Mesenchymal stem cell (in vitro differentiated cells and primary cell): ENCODE results near the gene STIMATE.

Source experiments
- DNase-seq: peaks from one replicate; pipeline ENCODE4 v3.0.0-alpha.2; 2013
- H2AFZ ChIP-seq: one replicate; pipeline ENCODE4 v1.6.1; 2013; ENCODE audit warnings: low read depth, mild to moderate bottlenecking, control low read depth, inconsistent platforms, low read length, moderate library complexity
- H2AK5ac ChIP-seq: 2 replicates; pipeline ENCODE4 v1.6.1; 2013; ENCODE audit warnings: low read length, moderate library complexity, mild to moderate bottlenecking, inconsistent platforms; ENCODE audit not compliant: severe bottlenecking
- H2BK120ac ChIP-seq: one replicate; pipeline ENCODE4 v1.6.1; 2013; ENCODE audit warnings: low read depth, mild to moderate bottlenecking, inconsistent platforms, low read length, moderate library complexity
- H2BK12ac ChIP-seq, 2 experiments: one replicate each; pipeline ENCODE4 v1.6.1; 2013; ENCODE audit warnings: inconsistent platforms in 2 of 2, low read length in 2 of 2, mild to moderate bottlenecking in 2 of 2, moderate library complexity in 2 of 2, control low read depth in 1 of 2
- H2BK15ac ChIP-seq: one replicate; pipeline ENCODE4 v1.6.1; 2013; ENCODE audit warnings: mild to moderate bottlenecking, low read depth, inconsistent platforms; ENCODE audit not compliant: poor library complexity, severe bottlenecking
- H2BK5ac ChIP-seq: 2 replicates; pipeline ENCODE4 v1.6.1; 2013; ENCODE audit warnings: low read depth, mild to moderate bottlenecking, low read length, control low read depth, inconsistent platforms; ENCODE audit not compliant: poor library complexity, severe bottlenecking
- H3K14ac ChIP-seq, 2 experiments: one replicate each; pipeline ENCODE4 v1.6.1; 2013; ENCODE audit warnings: inconsistent platforms in 2 of 2, low read length in 2 of 2, control low read depth in 1 of 2, mild to moderate bottlenecking in 1 of 2, moderate library complexity in 1 of 2
- H3K18ac ChIP-seq, 2 experiments: one replicate each; pipeline ENCODE4 v1.6.1; 2013; ENCODE audit warnings: inconsistent platforms in 2 of 2, low read length in 2 of 2, control low read depth in 1 of 2, low read depth in 1 of 2, mild to moderate bottlenecking in 1 of 2
- H3K23ac ChIP-seq, 2 experiments: one replicate each; pipeline ENCODE4 v1.6.1; 2013; ENCODE audit warnings: inconsistent platforms in 2 of 2, low read length in 2 of 2, mild to moderate bottlenecking in 2 of 2, moderate library complexity in 2 of 2, control low read depth in 1 of 2
- H3K27ac ChIP-seq: 2 replicates; pipeline ENCODE4 v1.5.1; 2013; ENCODE audit warnings: mild to moderate bottlenecking, moderate library complexity, low read length, control low read depth, inconsistent platforms; ENCODE audit not compliant: poor library complexity, severe bottlenecking
- H3K27me3 ChIP-seq, 2 experiments: 2 replicates each; pipeline versions ENCODE4 v1.6.1 to v1.7.0; 2013; ENCODE audit warnings: low read length in 2 of 2, mild to moderate bottlenecking in 2 of 2, moderate library complexity in 2 of 2, control low read depth in 1 of 2, inconsistent platforms in 1 of 2; ENCODE audit not compliant: control insufficient read depth in 1 of 2, insufficient read depth in 1 of 2
- H3K36me3 ChIP-seq, 2 experiments: 2 replicates each; pipeline versions ENCODE4 v1.6.1 to v1.7.0; 2013; ENCODE audit warnings: low read length in 2 of 2, control low read depth in 1 of 2, inconsistent platforms in 1 of 2, low read depth in 1 of 2, mild to moderate bottlenecking in 1 of 2; ENCODE audit not compliant: insufficient read depth in 2 of 2, control insufficient read depth in 1 of 2
- H3K4ac ChIP-seq, 2 experiments: one replicate each; pipeline ENCODE4 v1.6.1; 2013; ENCODE audit warnings: inconsistent platforms in 2 of 2, low read length in 2 of 2, mild to moderate bottlenecking in 2 of 2, moderate library complexity in 2 of 2, control low read depth in 1 of 2, low read depth in 1 of 2
- H3K4me1 ChIP-seq: 2 replicates; pipeline ENCODE4 v1.6.1; 2013; ENCODE audit warnings: low read depth, low read length, control low read depth; ENCODE audit not compliant: control insufficient read depth, insufficient read depth
- H3K4me2 ChIP-seq: 2 replicates; pipeline ENCODE4 v1.6.1; 2013; ENCODE audit warnings: low read length, mild to moderate bottlenecking, inconsistent platforms; ENCODE audit not compliant: poor library complexity, severe bottlenecking
- H3K4me3 ChIP-seq, 2 experiments: 2 replicates each; pipeline versions ENCODE4 v1.5.1 to v1.7.0; 2013; ENCODE audit warnings: low read length in 2 of 2, mild to moderate bottlenecking in 2 of 2, control low read depth in 1 of 2, low read depth in 1 of 2; ENCODE audit not compliant: insufficient read depth in 1 of 2
- H3K79me1 ChIP-seq: replicated peaks from 2 replicates; pipeline ENCODE4 v1.6.1; 2013; ENCODE audit warnings: mild to moderate bottlenecking, control low read depth, low read length, inconsistent platforms; ENCODE audit not compliant: poor library complexity, severe bottlenecking
- H3K9ac ChIP-seq: 2 replicates; pipeline ENCODE4 v1.7.0; 2013; ENCODE audit warnings: mild to moderate bottlenecking, low read length, moderate library complexity
- H3K9me3 ChIP-seq: 2 replicates; pipeline ENCODE4 v1.7.0; 2013; ENCODE audit warnings: mild to moderate bottlenecking, low read length; ENCODE audit not compliant: control insufficient read depth
- H4K8ac ChIP-seq: one replicate; pipeline ENCODE4 v1.6.1; 2013; ENCODE audit warnings: inconsistent platforms, mild to moderate bottlenecking, low read length, moderate library complexity
- H4K91ac ChIP-seq: one replicate; pipeline ENCODE4 v1.6.1; 2013; ENCODE audit warnings: mild to moderate bottlenecking, low read length, inconsistent platforms
- WGBS: methylation state at CpG from one replicate; pipeline ENCODE4 v1.1.7; 2013; ENCODE audit warnings: mixed read lengths; 5-methylcytosine and 5-hydroxymethylcytosine counted together

STIMATE gene

GRCh38 chr3:52842424-52842823, 54.9 kb downstream of the STIMATE start:
- no peak overlapping the region for H2AFZ ChIP-seq
- H3K14ac ChIP-seq: no peak overlapping the region
- H3K4me3 ChIP-seq: no peak overlapping the region
- no peak overlapping the region for H3K4me2 ChIP-seq
- H3K4ac ChIP-seq: no peak overlapping the region
- no peak overlapping the region for H3K23ac ChIP-seq
- no peak overlapping the region for H2BK15ac ChIP-seq
- no peak overlapping the region for H2AK5ac ChIP-seq
- H3K79me1 ChIP-seq: no peaks in the 10 kb centered on the region
- H3K27ac ChIP-seq: no peak overlapping the region
- no peak overlapping the region for H4K8ac ChIP-seq
- no peaks in the 10 kb centered on the region for H3K27me3 ChIP-seq
- H3K9me3 ChIP-seq: no peaks in the 10 kb centered on the region
- no peak overlapping the region for H2BK12ac ChIP-seq
- no peak overlapping the region for H2BK120ac ChIP-seq
- H3K4me1 ChIP-seq: peaks cover 9% of the 10 kb centered on the region
- H4K91ac ChIP-seq: no peak overlapping the region
- H2BK5ac ChIP-seq: no peak overlapping the region
- WGBS: 83% methylated on average over 7 of the region's 7 CpGs
- no peak overlapping the region for H3K18ac ChIP-seq
- H3K36me3 ChIP-seq: peaks cover 40 to 62% of the 10 kb centered on the region in 2 experiments
- H3K9ac ChIP-seq: no peak overlapping the region
- DNase-seq: no peak

DNA sequence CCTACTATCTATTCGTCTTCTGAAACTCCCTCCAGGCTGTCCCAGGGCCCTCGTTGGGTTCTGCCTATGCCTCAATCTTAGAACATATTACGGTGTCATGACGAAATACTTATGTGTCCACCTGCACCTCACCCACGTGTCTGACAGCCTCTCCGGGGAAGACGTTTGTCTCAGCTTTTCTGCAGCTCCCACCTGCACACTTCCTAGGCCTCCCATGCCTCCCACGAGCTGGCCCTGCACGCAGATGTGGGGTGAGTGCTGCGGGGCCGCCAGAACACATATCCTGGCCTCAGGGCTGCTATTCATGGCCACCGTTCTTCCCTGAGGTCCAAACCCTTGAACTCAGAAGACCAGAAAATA, 55.4 kb downstream of the STIMATE start:
- Histone ChIP-seq H3K27me3 (no peaks in the 10 kb centered on the region), H3K27ac (no peak overlapping the region), H2BK12ac (no peak overlapping the region), H3K23ac (no peak overlapping the region), H4K91ac (no peak overlapping the region), H3K18ac (no peak overlapping the region), H3K4me1 (peaks cover 9% of the 10 kb centered on the region), H3K14ac (no peak overlapping the region), H3K36me3 (peaks cover 36 to 60% of the 10 kb centered on the region in 2 experiments), H2AFZ (no peak overlapping the region), H3K9ac (no peak overlapping the region), H3K4ac (no peak overlapping the region), H4K8ac (no peak overlapping the region), H3K4me3 (no peak overlapping the region), H2BK15ac (no peak overlapping the region), H2AK5ac (no peak overlapping the region), H3K79me1 (no peaks in the 10 kb centered on the region), H3K9me3 (no peaks in the 10 kb centered on the region), H3K4me2 (no peak overlapping the region), H2BK5ac (no peak overlapping the region), H2BK120ac (no peak overlapping the region)
- 87% methylated on average over 12 of the region's 12 CpGs for WGBS
- DNase-seq: no peak

GRCh38 chr3:52841211-52841980, 56.0 kb downstream of the STIMATE start:
- Histone ChIP-seq H3K9ac (no peak overlapping the region), H2BK12ac (no peak overlapping the region), H3K14ac (no peak overlapping the region), H3K27me3 (no peaks in the 10 kb centered on the region), H2AK5ac (no peak overlapping the region), H3K4ac (no peak overlapping the region), H3K4me1 (peaks cover 9% of the 10 kb centered on the region), H3K9me3 (no peaks in the 10 kb centered on the region), H4K8ac (no peak overlapping the region), H2BK120ac (no peak overlapping the region), H3K36me3 (peaks cover 36 to 56% of the 10 kb centered on the region in 2 experiments), H2BK5ac (no peak overlapping the region), H3K4me2 (no peak overlapping the region), H3K27ac (no peak overlapping the region), H3K18ac (no peak overlapping the region), H2AFZ (no peak overlapping the region), H3K4me3 (no peak overlapping the region), H2BK15ac (no peak overlapping the region), H4K91ac (no peak overlapping the region), H3K23ac (no peak overlapping the region), H3K79me1 (no peaks in the 10 kb centered on the region)
- 93% methylated on average over 12 of the region's 12 CpGs for WGBS
- DNase-seq: no peak

- Histone ChIP-seq H2BK120ac (no peak overlapping the region), H3K9me3 (no peaks in the 10 kb centered on the region), H3K18ac (no peak overlapping the region), H3K36me3 (peaks cover 40 to 55% of the 10 kb centered on the region in 2 experiments), H3K14ac (no peak overlapping the region), H3K4me2 (no peak overlapping the region), H4K91ac (no peak overlapping the region), H3K4me1 (peaks cover 14% of the 10 kb centered on the region), H2BK5ac (no peak overlapping the region), H3K4me3 (no peak overlapping the region), H3K9ac (no peak overlapping the region), H2BK15ac (no peak overlapping the region), H3K79me1 (no peaks in the 10 kb centered on the region), H3K27ac (no peak overlapping the region), H3K4ac (no peak overlapping the region), H2BK12ac (no peak overlapping the region), H3K23ac (no peak overlapping the region), H3K27me3 (no peaks in the 10 kb centered on the region), H2AK5ac (no peak overlapping the region), H2AFZ (no peak overlapping the region), H4K8ac (no peak overlapping the region)
- WGBS: 89% methylated on average over 23 of the region's 23 CpGs
- DNase-seq: no peak
Measured at GRCh38 chr3:52839892-52840545, 57.3 kb downstream of the STIMATE start.
